OCI-LY7 (cell line): Measurements from ENCODE around the gene DFFB.

Experiments used
- EZH2phosphoT487 ChIP-seq: fragments of 200-600 bp; sonication (generic); IDR thresholded peaks from 2 replicates; pipeline ENCODE4 v1.6.1; 2018; ENCODE audit warnings: low read depth, borderline replicate concordance, mild to moderate bottlenecking, mixed run types, antibody characterized with exemption, low read length, moderate library complexity, mixed read lengths
- TF ChIP-seq, protein P1 (sequence below): fragments of 200-600 bp; sonication (generic); conservative IDR thresholded peaks from 2 replicates; pipeline ENCODE4 v1.5.1; 2014; ENCODE audit warnings: mild to moderate bottlenecking, antibody characterized with exemption, low read length, moderate library complexity, mixed read lengths

DNA sequence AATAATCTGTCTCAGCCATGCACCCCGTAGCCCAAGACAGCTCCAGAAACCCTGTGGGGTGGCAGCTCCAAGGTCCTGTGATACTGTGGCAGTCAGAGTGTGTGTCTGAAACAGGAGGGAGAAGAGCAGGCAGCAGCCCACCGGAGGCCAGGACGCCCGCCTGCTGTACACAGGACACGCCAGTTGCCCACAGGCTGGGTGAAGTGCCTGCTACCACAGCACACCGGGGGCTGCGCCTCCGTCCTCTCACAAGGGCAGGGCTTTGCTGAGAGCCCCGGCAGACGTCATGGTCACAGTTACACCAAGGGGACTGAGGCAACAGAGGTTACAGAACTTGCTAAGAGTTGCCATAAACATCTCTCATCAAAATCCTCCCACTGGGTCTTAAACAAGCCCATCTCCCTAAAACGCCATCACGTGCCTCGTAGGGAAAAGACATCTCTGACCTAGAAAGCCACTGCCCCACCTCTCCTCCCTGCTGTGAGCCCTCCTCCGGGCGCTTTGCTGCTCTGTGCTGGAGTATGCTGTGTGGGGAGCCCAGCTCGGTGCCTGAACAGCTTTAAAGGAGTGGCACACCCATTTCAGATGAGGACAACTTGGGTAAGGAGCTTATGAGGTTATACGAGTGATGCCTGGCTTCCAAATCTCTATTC lies 37.5 kb downstream of the DFFB start:
- TF ChIP-seq, protein P1, sequence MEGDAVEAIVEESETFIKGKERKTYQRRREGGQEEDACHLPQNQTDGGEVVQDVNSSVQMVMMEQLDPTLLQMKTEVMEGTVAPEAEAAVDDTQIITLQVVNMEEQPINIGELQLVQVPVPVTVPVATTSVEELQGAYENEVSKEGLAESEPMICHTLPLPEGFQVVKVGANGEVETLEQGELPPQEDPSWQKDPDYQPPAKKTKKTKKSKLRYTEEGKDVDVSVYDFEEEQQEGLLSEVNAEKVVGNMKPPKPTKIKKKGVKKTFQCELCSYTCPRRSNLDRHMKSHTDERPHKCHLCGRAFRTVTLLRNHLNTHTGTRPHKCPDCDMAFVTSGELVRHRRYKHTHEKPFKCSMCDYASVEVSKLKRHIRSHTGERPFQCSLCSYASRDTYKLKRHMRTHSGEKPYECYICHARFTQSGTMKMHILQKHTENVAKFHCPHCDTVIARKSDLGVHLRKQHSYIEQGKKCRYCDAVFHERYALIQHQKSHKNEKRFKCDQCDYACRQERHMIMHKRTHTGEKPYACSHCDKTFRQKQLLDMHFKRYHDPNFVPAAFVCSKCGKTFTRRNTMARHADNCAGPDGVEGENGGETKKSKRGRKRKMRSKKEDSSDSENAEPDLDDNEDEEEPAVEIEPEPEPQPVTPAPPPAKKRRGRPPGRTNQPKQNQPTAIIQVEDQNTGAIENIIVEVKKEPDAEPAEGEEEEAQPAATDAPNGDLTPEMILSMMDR: no peak
- TF ChIP-seq EZH2phosphoT487: no peak
